HCT116 (cell line): ENCODE data around the gene PTCD1.

ENCODE experiments used
- CEBPB ChIP-seq: IDR thresholded peaks from 2 replicates; pipeline ENCODE4 v1.6.1; 2012; ENCODE audit warnings: low read depth
- EGR1 ChIP-seq: IDR thresholded peaks from 2 replicates; pipeline ENCODE4 v1.6.1; 2012; ENCODE audit warnings: low read depth
- EZH2phosphoT487 ChIP-seq: fragments of 200-600 bp; IDR thresholded peaks from 2 replicates; pipeline ENCODE4 v1.6.1; 2018; ENCODE audit warnings: antibody characterized with exemption, borderline replicate concordance
- SRF ChIP-seq: IDR thresholded peaks from 2 replicates; pipeline ENCODE4 v1.6.1; 2012; ENCODE audit warnings: low read depth
- ZNF274 ChIP-seq: fragments of 200-500 bp; sonication (Bioruptor generic); IDR thresholded peaks from 2 replicates; pipeline ENCODE4 v1.6.1; 2014; ENCODE audit warnings: mild to moderate bottlenecking, low read depth, low read length, inconsistent platforms
- TF ChIP-seq, protein P1 (sequence below), 3 experiments: fragments of 200-600 bp in 1 of 3; sonication (generic) in 1 of 3; IDR thresholded peaks in 2 of 3; conservative IDR thresholded peaks in 1 of 3; 2 replicates each; pipeline ENCODE4 v1.5.1; 2012 to 2017; ENCODE audit warnings: low read depth in 2 of 3, low read length in 2 of 3, antibody characterized with exemption in 1 of 3, borderline replicate concordance in 1 of 3, control low read depth in 1 of 3, mild to moderate bottlenecking in 1 of 3, mixed read lengths in 1 of 3, mixed run types in 1 of 3, moderate library complexity in 1 of 3; ENCODE audit not compliant: insufficient read depth in 1 of 3

DNA sequence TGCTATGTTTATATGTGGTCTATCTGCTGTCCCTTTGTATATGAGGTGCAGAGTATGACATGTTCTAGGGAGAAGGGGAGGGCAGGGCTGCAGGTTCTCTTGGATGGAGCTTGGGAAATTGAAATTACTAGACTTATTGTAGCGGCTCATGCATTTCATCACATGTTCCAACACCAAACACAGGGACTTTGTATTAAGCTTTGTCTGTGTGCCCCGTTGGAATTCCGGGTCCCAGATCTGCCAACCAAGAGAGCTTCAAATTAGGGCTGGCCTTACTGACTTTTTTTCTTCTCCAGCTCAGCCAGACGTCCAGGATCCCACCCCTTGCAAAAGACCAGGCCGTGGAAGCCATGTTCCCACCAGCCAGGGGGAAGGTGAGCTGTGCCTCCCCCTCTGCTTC lies 37.5 kb upstream of the PTCD1 start:
- TF ChIP-seq CEBPB (no peak), ZNF274 (no peak), EGR1 (no peak), SRF (no peak), EZH2phosphoT487 (no peak)
- TF ChIP-seq, protein P1, sequence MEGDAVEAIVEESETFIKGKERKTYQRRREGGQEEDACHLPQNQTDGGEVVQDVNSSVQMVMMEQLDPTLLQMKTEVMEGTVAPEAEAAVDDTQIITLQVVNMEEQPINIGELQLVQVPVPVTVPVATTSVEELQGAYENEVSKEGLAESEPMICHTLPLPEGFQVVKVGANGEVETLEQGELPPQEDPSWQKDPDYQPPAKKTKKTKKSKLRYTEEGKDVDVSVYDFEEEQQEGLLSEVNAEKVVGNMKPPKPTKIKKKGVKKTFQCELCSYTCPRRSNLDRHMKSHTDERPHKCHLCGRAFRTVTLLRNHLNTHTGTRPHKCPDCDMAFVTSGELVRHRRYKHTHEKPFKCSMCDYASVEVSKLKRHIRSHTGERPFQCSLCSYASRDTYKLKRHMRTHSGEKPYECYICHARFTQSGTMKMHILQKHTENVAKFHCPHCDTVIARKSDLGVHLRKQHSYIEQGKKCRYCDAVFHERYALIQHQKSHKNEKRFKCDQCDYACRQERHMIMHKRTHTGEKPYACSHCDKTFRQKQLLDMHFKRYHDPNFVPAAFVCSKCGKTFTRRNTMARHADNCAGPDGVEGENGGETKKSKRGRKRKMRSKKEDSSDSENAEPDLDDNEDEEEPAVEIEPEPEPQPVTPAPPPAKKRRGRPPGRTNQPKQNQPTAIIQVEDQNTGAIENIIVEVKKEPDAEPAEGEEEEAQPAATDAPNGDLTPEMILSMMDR (IDR thresholded peaks at IDR 0.05 in 2 of 3, conservative IDR thresholded peaks at IDR 0.05 in 1 of 3; ENCODE audit: borderline replicate concordance in 1 of 3, insufficient read depth in 1 of 3, low read depth in 2 of 3, low read length in 2 of 3), result no peak
